Measurements from ENCODE around the gene PLAAT2. TPM values are rescaled to one million over a fixed set of nuclear protein-coding genes. Genes with fewer than 3 reads are reported as not detected.

Gene PLAAT2
- total and polyA plus RNA-seq, 9 of the 15 experiments (the other 6 are each of a cell fraction or from before 2014, with no cell fraction given): not detected

- TF ChIP-seq, protein P1, sequence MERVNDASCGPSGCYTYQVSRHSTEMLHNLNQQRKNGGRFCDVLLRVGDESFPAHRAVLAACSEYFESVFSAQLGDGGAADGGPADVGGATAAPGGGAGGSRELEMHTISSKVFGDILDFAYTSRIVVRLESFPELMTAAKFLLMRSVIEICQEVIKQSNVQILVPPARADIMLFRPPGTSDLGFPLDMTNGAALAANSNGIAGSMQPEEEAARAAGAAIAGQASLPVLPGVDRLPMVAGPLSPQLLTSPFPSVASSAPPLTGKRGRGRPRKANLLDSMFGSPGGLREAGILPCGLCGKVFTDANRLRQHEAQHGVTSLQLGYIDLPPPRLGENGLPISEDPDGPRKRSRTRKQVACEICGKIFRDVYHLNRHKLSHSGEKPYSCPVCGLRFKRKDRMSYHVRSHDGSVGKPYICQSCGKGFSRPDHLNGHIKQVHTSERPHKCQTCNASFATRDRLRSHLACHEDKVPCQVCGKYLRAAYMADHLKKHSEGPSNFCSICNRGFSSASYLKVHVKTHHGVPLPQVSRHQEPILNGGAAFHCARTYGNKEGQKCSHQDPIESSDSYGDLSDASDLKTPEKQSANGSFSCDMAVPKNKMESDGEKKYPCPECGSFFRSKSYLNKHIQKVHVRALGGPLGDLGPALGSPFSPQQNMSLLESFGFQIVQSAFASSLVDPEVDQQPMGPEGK (CRISPR knock-in tag; IDR thresholded peaks at IDR 0.05; ENCODE audit: borderline replicate concordance): peak; percentile 95; the same call in 1 of the 2 replicates
- TF ChIP-seq NR2C1 (IDR thresholded peaks at IDR 0.05) (0 out of 2 replicates have a peak, but pooled peaks have one; percentile 10), NR2C1 (tag; IDR thresholded peaks at IDR 0.05) (peak; percentile 89), BACH1 (tag; IDR thresholded peaks at IDR 0.05) (peak; percentile 86), RNF2 (IDR thresholded peaks at IDR 0.05) (peak; percentile 96), CREB3 (tag; conservative IDR thresholded peaks at IDR 0.05; ENCODE audit: low read depth) (peak; percentile 98), ZNF133 (CRISPR knock-in tag; IDR thresholded peaks at IDR 0.05) (peak; percentile 93), PTRF (tag; IDR thresholded peaks at IDR 0.05) (peak; percentile 95), MGA (IDR thresholded peaks at IDR 0.05) (0 out of 2 replicates have a peak, but pooled peaks have one; percentile 29), ZNF347 (CRISPR knock-in tag; IDR thresholded peaks at IDR 0.05; ENCODE audit: low read depth) (peak; percentile 78; the same call in 1 of the 2 replicates)
- TF ChIP-seq, protein P2, sequence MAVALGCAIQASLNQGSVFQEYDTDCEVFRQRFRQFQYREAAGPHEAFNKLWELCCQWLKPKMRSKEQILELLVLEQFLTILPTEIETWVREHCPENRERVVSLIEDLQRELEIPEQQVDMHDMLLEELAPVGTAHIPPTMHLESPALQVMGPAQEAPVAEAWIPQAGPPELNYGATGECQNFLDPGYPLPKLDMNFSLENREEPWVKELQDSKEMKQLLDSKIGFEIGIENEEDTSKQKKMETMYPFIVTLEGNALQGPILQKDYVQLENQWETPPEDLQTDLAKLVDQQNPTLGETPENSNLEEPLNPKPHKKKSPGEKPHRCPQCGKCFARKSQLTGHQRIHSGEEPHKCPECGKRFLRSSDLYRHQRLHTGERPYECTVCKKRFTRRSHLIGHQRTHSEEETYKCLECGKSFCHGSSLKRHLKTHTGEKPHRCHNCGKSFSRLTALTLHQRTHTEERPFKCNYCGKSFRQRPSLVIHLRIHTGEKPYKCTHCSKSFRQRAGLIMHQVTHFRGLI (CRISPR knock-in tag; IDR thresholded peaks at IDR 0.05): peak; percentile 96
These were observed 31.9 kb downstream of the PLAAT2 start (continued) for GRCh38 chr11:63531074-63531792.

All from K562 (cell line).